GM21528 (cell line): ENCODE measurements around the gene LRRTM3.
A peak's percentile ranks its signal among the peaks of the same experiment; 100 is the strongest.

Experiments used
- ATAC-seq: cut with Tn5 transposase; IDR thresholded peaks from one replicate; pipeline ENCODE4 v1.9.1; 2021; ENCODE audit warnings: mild to moderate bottlenecking, moderate library complexity; ENCODE audit not compliant: unreplicated experiment, low FRiP score

Gene LRRTM3

DNA sequence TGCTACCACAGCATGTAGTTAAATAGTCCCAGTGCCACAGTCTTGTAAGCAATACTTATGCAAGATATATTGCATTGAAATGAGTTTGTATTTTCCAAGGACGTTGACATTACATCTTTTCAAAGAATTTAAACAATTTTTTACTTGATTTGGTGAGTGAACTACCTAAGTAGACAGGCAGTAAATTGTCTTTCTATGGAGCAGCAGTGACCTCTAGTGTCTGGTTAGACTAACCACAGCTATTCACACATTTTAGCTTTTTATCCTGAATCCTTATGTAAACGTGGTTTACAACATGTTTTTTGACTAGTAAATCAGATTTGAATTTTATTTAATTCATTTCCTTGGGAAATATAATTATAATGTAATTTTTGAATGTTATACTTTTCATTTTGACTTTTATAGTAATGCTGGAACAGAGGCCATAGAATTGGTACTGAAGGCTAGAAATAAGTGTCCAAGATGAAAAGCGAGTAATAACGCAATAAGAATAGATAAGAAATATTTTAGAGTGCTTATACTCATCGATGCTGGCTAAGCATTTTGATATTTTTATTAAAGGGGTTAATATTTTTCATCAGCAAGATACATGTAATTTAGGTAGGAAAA is 5.6 kb downstream of the LRRTM3 start:
- peak; percentile 73 for ATAC-seq

DNA sequence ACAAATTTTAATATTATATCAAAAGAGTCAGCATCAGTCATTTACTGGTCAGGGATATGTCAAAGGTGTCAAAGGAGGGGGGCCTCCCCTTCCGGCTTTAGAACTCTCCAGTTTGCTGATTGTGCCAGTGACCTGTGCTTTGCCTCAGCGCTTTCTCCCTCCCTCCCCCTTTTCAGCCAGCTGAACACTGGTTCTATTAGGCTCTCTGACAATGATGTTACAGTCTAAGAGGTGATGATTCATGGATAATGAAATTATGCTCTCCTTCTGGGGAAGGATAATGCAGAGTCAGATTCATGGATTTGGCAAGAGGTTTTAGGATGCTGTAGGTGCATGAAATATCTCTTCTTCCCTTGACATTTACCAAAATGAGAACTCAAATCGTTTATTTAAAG is 6.1 kb downstream of the LRRTM3 start:
- no peak for ATAC-seq

DNA sequence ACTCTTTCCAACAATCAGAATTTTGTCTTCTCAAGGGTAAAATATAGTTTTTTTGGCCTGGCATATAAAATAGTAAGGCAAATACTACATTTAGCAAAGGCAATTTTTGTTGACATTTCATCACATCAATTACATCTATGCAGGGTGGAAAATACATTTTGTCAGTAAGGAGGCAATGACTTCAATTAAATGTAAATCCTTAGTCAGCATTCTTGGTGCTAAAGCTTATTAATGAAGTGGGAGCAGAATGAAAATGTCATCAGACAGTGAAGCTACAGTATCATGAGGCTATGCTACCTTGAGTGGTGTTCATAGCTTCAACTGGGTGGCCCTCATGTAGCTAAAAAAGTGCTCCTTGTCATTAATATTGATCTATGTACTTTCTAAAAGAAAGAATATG is 8.9 kb downstream of the LRRTM3 start:
- no peak for ATAC-seq

DNA sequence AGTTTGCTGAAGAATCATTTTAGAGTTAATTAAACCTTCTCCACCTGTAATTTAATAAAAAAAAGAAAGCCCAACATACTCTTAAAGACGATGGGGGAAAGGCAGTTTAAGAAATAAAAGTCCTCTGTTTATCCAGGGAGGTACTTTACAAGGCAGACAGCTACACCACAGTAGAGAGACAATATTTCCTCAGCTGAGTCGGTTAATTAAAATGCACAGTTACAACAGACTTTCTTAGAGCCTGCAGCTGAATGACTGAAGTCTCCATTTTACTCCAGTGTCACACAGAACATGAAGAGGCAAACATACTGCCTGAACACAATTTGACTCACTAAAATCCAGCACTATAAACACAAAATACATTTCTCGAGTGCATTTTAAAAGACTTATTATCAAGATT is 15.1 kb downstream of the LRRTM3 start:
- no peak for ATAC-seq

DNA sequence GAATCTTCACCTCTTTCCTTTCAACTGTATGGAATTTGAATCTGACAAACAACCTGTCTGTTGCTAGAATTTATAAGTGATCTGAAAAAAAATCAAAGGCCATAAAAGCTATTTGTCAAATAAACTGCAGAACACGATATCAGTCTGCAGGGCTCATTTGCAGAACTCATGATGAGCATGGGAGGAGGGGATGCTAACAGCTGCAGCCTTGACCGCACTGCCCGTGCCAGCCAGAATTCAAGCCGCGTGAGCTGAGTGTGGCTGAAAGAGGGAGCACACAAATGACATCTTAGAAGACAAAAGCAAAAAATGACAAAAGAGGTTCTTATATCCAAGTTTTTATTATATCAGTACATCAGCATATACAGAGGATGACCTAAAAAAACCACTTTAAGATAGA is 15.7 kb downstream of the LRRTM3 start:
- ATAC-seq = no peak

DNA sequence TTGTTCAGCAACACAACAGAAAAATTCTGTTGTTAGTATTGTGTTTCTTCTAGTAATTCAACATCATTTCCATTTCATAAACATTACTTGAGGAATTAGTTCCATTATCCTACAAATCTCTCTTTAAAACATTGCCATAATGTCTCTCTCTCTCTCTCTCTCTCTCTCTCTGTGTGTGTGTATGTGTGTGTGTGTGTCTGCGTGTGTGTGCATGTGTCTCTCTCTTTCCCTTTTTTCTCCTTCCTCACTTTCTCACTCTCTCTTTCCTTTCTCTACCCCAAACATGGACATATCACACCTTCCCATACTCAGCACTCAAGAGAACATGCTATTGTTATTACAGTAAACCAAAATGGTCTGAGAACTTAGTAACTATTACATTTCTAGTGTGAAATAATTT is 16.6 kb downstream of the LRRTM3 start:
- ATAC-seq = no peak

DNA sequence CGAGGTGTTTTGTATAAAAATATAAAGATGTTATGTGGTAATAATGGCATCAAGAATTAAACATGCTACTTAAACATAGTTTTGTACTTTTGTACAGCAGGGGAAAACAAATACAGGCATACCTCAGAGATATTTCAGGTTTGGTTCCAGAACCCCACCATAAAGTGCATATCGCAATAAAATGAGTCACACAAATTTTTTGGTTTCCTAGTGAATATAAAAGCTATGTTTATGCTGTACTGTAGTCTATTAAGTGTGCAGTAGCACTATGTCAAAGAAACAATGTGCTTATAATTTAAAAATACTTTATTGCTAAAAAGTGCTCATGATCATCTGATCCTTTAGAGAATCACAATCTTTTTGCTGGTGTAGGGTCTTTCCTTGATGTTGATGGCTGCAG is 17.8 kb downstream of the LRRTM3 start:
- ATAC-seq = no peak

DNA sequence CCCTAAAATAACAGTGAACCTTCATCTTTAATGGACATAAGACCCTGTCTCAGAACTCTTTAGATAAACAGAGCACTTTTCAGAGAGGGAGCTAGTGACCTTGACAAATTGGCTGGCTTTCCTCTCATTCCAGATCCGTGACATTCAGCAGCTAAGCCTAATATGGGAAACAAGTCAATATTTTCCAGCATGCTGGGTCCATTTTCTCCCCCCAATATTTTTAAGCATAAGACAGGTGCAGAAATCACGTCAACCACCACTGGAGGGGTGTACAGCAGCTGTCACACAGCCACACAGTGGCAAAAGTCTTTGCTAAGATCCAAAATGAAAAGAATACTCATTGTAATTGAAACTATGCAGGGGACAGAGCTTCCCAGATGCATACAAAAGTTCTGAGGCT is 26.1 kb downstream of the LRRTM3 start:
- no peak for ATAC-seq

DNA sequence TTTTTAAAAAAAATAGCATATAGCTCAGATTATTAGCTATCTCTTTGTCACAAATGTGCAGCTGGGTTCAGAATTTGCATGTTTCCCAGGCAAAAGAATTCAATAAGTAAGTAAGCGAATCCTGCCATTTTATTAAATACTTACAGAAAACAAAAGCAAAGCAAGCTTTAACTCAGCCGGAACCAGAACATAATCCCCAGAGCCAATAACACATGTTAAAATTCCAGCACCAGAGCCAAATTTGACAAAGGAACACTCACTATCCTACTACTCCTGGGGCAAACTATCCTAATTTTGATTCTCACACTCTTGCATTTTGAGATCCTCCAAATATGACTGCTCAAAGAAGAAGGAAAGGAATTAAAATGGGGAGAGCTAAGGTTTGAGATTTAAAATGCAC is 32.6 kb downstream of the LRRTM3 start:
- ATAC-seq = no peak

DNA sequence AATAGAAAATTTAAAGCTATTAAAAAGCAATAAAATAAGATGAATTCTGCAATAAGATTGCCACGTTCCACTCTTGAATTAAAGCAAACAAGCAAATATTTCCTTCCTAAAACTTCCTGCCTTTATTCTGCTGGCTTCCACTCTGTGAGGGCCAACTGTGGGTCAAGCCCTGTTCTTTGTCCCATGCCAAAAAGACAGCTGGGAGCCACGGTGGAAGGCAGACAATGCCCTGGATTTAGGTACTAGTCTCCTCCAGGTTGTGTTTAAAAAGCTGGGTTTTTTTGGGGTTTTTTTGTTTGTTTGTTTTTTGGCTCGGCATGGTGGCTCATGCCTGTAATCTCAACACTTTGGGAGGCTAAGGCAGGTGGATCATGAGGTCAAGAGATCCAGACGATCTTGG is 39.1 kb downstream of the LRRTM3 start:
- no peak for ATAC-seq

DNA sequence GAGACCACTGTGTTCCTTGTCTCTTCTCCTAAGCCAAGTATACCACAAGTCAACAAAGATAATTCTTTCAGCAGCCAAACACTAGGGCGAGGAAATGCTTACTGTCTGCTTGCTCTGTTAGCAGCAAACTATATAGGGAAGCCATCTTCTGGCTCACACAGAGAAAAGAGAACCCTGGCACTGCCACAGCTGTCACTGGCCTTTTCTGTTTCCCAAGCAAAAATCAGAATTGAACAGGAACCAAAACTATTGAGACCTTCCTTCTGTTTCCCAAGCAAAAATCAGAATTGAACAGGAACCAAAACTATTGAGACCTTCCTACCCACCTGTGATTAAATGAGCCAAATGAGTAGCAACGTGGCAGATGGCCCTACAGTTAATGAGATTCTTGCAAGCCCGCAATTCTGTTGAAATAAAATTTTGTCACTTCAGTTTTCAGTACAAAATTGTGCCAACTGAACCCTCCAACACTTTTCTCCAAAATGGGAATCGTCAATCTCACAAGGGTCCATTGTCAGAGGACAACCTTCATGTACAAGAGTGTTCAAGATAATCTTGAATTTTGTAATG is 54.5 kb downstream of the LRRTM3 start:
- no peak for ATAC-seq

DNA sequence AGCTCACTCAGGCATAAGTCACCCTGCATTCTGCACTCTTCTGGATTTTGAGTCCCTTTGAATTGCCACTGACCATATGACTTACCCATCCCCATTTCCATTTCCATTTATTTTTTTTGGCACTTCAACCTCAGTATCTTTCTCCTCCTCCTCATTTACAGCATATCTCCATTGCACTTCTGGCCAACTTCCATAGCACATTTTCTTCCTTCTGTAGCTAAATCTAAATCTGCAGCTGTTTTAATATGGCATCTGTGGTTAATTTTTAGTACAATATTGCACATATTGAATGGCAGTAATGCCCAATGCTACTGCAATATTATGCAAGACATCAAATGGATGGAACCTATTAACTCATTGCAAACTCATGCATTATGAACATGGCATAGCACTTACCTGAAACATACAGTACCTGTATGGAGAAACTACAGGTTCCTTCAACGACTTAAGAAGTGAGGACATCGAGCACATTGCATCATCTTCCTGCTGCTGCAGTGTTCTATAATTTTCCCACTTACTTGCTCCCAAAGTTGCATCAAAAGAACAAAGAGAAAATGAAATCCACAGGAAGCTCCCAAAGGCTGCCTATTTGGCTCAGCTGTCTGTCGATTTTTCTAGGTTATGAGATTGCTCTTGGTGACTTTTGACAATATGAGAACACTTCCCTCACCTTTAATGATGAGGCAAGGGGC is 55.7 kb downstream of the LRRTM3 start:
- ATAC-seq = no peak

DNA sequence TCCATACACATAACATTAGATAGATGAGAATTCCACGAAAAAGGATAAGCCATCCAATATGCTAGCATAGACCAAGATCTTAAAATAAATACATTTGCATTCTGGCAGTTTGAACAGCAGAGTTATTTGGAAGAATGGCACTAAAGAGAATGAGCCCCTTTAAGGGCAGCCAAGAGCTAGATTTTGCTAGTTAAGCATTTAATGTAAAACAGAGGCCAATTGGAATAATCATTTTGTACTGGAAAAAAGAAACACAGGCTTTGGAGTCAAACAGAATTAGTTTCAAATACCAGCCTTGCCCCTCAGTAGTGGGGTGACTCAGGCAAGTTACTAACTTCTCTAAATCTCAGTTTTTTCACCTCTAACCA is 56.2 kb downstream of the LRRTM3 start:
- no peak for ATAC-seq

DNA sequence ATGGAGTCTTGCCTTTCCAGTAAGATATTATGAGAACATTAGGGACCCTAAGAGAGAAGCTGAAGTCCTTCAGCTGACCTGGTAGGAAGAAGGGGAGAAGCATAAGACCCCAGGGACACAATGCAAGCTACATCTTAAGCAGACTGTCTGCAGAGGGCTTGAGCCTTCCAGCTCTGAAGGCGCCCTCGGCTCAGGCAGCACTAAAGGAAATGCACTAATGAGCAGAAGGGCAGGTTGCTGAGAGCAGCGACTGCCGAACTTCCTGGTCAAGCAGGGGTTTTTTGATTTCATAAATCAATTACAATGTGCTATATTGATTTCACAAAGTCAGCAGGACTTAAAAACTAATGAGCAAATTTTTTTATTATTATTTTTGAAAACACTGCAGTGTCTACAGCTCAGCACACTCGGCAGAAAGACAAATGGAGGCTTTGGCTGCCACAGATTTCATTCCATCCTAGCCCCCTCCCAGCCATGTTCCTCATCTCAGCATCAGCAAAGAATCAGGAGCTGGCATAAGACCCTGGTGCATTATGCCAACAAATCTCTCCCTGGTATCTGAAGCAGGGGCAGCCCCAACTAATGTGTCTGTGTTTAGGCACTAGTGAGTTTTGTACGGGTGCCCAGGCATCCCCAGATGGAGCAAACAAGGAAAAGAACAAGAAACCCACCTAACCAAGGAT is 57.1 kb downstream of the LRRTM3 start:
- ATAC-seq = no peak

DNA sequence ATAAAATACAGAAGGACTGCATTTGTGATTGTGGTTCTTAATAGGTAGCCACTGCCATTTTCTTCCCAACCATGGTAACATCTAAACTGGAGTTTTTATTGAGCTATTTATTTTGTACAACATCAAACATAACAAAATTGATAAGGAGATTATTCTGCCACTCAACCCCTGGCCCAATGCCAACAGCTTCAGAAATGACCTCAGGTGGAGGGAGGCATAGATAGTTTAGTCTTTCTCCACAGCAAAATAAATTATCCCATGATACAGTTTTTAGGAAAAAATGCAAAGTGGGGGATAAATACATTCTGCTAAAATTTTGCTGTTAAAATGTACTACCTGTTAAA is 57.6 kb downstream of the LRRTM3 start:
- no peak for ATAC-seq

DNA sequence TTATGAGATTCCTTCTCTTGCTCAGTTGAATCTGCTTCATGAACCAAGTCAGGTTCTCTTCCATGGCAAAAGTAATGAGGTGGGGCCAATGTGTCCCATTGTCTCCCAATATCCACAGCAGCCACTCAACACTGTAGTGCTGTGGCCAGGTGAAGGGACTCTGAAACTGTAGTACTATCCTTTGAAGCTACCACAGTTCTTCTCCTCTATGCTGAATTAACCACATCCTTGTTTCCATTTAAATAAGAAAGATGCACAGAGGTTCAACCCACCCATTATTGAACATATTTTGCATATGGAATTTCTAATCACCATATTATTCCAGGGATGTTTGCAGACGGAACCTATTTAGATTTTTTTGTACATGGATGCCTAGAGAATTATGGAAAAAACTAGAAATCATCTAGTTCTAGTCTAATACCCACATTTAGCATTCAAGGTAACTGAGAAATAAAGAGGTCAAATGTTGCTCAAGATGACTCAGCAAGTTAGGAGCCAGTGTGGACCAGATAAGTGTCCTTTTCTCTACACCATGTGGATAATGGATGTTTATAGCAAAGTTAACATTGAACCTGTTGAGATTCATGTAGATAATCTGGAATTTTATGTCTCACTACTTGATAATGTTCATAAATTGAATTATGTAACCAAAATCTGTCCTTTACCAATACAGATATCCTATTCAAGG is 64.5 kb downstream of the LRRTM3 start:
- no peak for ATAC-seq

DNA sequence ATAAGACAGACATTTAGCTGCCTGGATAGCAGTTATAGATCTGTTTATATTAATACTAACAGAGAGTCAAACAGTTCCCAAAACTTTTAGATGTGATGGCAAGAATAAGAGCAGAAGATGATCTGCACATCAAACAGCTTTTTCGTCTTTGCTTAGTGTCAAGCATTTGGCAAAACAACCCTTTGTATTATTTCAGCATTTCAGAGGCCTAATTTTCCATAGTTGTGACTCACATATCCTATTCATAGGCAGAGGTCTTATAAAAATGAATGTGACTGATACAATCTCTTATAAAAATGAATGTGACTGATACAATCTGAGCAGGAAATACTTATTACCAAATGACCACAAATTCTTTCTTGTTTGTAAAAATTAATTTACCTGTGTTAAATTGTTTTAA is 71.2 kb downstream of the LRRTM3 start:
- ATAC-seq = no peak

DNA sequence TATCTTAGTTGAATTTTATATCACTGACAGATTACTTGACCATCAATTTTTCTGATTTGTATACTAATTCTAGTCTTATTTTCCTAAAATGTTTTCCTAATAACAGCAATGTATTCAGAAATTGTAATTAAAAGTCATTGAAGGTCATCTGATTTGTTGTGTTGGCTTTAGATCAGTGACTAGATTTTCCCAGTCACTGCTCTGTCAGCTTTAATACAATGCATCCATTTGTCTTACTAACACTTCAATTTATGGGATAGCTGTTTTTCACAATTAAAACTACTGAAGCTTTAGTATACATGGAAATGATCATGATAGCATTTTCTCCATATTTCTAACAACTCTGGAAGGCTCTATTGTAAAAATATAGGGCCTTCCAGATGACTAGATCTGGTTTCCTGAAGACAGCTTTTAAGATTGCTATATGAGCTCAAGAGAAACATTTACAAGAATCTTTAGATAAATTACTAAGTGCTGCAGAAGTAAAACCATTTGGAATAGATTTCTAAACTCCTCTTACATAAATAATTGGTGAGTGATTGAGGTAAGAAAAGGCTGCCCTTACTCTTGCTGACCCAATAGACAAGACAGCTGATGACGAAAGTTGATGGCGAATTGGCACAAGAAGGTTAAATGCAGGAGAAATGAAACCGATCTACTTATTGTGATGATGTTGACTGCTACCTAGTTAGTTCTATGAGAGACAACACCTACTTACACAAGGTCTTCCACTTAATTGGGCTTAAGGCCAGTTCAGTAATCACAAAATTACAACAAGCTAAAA is 74.1 kb downstream of the LRRTM3 start:
- ATAC-seq = no peak

DNA sequence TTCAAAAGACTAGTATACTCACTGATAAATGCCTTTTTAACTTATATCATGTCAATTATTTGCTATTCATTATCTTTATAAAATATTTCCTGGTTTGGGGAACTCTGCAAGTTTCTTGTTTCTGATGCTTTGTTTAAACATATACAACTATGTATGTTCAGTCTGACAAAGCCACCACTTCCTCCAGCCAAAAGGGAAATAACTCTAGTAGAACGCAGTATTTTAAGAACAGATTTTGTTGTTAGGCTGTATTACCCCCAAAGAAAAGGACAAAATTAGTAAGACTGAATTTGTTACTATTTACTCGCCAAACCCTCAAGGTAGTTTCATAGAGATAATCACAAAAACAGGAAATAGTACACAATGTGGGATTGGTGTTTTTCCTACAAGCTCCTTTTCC is 78.9 kb downstream of the LRRTM3 start:
- no peak for ATAC-seq

DNA sequence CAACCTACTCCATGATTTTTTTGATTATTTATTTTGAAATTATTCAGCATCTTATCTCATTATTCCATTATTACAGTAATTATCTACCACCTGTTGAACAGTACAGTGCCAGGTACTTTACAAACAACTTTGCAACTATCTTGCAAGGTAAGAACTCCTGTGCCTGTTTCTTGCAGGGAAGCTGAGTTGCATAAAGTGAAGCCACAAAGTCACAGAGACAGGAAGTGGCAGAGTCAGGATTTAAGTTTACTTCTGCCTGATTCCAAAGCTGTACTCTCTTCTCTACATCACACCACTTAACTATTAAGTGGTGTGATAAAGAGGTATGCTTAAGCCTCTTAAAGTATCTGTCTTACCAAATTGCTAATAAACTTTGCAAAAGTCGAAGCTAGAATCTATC is 80.1 kb downstream of the LRRTM3 start:
- no peak for ATAC-seq

DNA sequence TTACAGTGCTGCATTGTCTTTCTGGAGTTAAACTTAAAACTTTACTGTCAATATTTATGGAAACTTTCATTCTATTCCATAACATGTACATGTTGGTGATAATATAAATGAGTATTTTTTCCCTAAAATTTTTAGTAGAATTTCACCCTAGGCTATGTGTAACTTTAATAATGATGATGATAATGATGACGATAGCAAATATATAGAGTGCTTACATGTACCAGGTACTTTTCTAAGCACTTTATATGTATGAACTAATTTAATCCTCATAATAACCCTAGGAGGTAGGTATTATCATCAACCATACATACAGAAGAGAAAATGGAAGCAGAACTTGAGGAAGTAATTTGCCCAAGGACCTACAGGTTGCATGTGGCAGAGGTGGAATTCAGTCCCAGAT is 85.6 kb downstream of the LRRTM3 start:
- ATAC-seq = no peak
